ENCODE results near the gene SPACA5B.
A peak's percentile ranks its signal among the peaks of the same experiment; 100 is the strongest.
"Not testable (repeated sequence)": the region's sequence is repeated elsewhere in the genome, so short reads cannot be mapped to it uniquely, and the experiment has no call there.

The SPACA5B gene

DNA sequence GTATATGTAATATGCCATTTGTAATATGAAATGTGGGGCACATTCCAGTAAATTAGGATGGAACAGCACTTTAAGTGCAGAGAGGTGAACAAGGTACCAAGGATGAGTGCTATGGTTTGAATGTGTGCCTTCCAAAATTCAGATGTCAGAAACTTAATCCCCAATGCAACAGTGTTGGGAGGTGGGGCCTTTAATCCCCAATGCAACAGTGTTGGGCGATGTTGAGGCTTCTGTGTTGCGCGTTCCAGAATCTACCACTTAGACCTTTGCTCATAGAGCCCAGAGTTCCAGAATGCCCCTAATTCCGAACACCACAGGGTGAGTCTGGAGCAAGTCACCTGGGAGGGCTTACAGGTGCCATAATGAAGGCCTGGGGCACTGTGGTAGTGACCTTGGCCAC lies at the start of gene SPACA5B:
Gene SPACA5B, plus strand, starts transcription at position 301 of the 400 bp plus-strand sequence. Its CDS starts 62 bp downstream, at position 363.
- DNase-seq, result not testable (repeated sequence)

DNA sequence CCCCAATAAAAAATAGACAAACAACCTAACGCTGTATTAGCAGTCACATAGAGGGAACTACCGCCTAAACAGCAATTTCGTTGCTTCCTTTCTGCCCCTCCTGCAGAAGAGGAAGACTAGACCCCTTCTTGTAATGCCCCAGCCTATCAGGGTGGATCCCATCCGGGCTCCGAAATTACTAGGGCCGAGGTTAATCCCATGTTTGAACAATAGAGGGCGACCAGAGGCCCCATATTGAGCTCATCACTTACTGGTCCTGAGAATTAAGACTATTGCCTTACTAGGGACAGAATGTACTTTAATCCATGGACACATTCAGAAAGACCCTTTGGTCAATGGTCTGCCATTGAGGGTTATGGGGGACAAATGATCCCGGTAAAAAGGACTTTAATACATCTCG lies 47.2 kb upstream of the SPACA5B start:
- DNase-seq, result peak; percentile 11 to 21

DNA sequence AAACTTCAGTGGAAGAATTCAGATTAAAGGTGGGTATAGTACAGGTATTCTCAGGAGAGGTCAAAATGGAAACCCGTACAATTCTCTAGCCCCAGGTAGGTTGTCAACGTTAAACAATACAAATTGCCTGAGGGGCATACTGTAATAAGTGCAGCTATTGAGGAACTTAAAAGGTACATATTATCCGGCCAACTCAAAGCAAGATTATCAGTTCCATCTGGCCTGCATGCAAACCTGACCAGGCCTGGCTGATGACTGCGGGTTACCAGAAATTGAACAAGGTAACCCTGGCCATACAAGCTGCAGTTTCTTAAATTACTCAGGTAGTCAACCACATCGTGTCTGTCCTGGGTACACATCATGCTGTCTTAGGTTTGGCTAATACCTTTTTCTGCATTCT lies 46.7 kb upstream of the SPACA5B start:
- no peak for DNase-seq

DNA sequence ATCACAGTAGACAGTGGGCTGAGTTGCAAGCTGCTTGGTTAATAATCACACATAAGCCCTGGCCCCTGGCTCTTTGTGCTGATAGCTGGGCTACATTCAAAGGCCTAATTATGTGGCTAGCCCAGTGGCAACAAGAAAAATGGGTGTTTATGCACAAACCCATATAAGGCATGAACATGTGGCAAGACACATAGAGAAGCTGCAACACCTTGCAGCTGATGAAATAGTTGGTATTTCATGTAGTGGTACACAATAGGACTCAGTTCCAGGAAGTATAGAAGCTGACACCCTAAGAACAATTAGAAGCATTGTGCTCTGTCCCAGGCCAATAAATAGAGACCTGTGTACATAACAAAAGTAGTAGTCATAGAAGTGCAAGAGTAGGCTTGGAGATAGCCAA lies 44.3 kb upstream of the SPACA5B start:
- DNase-seq, result peak in 1 of 2 experiments; percentile 5

DNA sequence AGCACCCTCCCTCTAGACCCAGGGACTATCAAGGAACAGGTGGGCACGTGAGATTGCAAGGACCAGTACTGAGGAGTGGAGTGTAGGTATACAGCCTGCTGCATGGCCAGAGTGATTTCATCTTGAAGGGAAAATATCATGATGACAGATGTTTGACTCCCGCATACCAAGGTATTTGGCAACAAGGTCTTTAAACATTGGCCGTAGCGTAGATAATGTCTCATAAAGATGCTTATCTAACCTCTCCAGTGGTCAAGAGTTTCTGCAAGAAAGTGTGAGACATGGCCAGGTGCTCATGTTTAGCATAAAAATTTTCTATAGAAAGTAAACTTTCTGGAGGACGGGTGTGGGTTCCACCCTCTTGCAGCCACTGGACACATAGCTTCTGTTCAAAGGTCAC lies 40.3 kb upstream of the SPACA5B start:
- DNase-seq, result no peak

DNA sequence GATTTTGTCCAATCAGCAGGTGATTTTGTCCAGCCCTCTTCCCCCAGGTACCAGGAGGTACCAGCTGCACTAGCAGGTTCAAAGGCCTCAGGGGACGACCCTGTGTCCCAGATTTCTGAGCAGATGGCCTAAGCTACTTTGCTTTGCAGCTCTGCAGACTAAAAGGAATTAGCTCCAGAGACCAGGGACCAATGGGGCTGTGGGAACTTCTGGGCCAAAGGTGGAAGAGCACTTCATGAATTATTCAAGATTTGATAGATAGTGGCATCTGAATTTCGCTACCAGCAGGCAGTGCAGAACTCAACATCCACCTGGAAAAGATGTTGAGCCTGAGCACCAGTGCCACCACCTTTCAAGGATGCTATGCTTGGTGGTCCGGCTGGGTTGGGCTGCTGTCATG lies 37.9 kb upstream of the SPACA5B start:
- not testable (repeated sequence) for DNase-seq

DNA sequence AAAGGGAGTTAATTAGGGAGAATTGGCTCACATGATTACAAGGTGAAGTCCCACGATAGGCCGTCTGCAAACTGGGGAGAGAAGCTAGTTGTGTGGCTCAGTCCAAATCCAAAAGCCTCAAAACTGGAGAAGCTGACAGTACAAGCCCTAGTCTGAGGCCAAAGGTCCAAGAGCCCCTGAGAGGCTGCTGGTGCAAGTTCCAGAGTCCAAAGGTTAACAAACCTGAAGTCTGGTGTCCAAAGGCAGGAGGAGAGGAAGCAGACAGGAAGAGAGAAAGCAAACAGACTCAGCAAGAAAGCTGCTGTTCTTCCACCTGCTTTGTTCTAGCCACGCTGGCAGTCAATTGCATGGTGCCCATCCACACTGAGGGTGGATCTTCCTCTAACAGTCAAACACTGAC lies 29.0 kb upstream of the SPACA5B start:
- DNase-seq, result no peak

DNA sequence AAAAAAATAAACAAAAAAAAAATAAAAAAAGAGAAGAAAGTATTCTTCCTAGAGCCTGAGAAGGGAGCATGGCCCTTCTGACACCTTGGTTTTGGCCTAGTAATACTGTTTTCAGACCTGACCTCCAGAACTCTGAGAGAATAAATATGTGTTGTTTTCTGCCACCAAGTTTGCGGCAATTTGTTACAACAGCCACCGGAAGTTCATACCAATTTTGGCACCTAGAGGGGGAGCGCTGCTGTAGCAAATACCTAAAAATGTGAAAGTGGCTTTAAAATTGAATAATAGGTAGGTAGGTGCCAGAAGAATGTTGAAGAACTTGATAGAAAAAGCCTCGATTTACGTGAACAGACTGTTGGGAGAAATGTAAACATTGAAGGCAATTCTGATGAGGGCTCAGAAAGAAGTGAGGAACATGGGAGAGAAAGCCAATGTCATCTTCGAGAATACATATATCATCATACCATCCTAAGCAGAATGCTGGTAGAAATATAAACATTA lies 27.5 kb upstream of the SPACA5B start:
- no peak for DNase-seq

DNA sequence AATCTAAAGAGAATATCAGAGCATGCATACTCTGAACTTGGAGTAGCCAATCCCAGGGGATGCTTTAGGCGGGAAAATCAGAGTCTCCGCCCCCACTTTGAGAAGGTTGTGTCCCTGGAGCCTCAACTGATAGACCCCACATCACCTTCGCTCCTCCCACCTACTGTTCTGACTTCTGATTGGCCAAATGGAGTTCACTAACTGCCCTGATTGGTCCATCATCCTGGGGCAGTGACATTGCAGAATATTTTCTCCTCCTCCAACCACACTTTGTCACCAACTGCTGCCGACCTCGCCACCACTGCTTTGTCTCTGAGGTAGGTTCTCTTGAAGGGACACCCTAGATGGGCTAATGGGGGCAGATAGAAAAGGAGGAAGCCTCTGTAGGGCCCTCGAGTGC lies 22.7 kb upstream of the SPACA5B start:
- no peak for DNase-seq

DNA sequence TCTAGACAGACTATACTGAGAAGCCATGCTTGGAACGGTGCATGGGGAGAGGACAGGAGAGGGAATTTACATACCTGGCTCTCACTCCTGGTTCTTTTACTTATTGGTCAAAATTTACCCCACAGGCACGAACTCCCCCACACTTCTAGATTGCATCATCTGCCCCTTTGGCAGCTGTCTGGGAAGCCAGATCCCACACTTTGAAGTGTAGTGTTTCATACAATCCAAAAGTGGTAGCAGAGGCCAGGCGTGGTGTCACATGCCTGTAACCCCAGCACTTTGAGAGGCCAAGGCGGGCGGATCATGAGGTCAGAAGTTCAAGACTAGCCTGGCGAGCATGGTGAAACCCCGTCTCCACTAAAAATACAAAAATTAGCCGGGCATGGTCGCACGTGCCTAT lies 5.1 kb upstream of the SPACA5B start:
- DNase-seq, result not testable (repeated sequence)

DNA sequence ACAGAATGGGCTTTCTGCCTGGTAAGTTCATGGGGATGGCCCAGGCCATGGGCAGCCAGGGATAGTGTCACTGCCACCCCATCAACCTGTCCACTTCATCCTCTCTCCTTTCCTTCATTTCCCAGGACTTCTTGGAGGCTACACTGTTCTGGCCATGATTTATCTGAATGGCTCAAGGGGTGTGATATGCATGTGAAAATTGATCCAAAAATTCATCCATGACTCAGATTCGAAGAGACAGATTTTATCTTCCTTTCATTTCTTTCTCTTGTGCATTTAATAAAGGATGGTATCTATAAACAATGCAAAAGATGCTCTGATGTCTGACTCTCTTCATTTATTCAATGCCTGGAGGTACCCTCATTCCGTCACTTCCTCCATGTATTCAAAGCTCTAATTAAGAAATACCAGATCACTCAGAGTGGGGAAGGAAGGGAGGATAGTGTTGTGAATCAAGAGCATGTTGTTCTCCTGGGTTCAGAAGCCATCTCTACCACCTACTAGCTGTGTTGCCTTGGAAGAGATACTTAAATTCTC lies 1.9 kb downstream of the SPACA5B start:
- DNase-seq, result not testable (repeated sequence)

DNA sequence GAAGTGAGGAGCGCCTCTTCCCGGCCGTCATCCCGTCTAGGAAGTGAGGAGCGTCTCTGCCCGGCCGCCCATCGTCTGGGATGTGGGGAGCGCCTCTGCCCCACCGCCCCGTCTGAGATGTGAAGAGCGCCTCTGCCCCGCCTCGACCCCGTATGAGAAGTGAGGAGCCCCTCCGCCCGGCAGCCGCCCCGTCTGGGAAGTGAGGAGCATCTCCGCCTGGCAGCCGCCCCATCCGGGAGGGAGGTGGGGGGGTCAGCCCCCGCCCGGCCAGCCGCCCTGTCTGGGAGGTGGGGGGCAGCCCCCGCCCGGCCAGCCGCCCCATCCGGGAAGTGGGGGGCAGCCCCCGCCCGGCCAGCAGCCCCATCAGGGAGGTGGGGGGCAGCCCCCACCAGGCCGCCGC lies 8.7 kb downstream of the SPACA5B start:
- not testable (repeated sequence) for DNase-seq

DNA sequence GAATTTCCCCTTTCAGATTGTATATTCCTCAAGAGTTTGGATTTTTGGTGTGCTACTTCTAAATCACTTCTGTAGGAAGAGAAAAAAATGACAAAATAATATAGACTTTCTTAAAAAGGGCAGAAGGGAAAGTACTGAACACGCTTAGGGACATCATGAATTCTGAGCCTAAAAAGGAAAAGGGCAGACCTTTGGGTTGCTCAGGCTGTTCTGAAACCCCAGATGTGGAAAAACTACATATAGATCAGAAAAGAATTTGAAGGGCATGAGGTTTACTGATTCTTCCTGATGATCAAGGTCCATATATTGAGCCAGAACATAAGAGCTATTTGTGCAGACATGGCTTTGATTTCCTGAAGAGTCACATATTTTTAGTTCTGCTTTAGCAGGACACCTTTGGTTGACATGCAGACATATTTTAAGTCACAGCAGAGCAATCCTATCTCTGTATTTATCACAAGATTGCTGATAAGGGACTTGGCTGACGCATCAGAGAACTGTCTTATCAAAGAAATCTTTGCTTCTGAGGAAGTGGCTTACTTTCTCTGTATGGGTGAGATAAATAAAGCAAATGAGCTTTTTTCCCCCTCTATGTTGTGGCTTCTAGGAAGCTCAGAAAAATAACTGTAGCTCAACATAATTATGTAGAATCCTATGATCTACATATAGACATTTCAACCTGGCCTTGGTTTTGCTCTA lies 11.5 kb downstream of the SPACA5B start:
- not testable (repeated sequence) for DNase-seq

DNA sequence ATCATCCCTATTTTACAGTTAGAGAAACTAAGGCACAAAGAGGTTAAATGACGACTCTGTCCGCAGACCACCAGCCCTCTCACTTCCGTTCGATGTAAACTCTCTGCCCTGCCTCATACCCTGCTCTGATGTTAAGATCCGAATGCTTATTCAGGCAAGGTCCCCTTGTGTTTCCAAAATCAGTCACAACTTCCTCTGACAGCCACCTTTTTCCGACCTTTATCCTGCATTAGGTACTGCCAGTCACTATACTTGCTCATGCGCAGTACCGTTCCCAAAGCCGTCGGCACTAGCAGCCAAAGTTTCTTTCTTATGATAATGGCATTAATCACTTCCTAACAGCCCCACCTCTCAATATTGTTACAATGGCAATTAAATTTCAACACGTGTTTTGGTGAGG lies 12.3 kb downstream of the SPACA5B start:
- not testable (repeated sequence) for DNase-seq

DNA sequence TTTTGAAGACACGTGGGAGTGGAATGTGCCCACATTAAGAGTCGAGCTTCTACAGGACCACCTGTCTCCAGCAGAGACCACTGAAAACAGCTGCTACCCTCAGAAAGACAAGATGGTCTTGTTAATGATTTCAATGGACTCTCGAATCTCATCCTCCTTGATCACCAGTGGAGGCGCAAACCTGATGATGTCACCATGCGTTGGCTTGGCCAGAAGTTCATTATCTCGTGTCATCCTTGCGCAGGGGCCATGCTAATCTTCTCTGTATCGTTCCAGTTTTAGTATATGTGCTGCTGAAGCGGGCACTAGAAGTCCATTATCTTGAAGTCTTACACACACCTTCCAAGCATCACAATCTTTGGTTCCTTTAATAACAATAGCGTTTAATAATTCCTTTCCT lies 23.3 kb downstream of the SPACA5B start:
- no peak for DNase-seq

DNA sequence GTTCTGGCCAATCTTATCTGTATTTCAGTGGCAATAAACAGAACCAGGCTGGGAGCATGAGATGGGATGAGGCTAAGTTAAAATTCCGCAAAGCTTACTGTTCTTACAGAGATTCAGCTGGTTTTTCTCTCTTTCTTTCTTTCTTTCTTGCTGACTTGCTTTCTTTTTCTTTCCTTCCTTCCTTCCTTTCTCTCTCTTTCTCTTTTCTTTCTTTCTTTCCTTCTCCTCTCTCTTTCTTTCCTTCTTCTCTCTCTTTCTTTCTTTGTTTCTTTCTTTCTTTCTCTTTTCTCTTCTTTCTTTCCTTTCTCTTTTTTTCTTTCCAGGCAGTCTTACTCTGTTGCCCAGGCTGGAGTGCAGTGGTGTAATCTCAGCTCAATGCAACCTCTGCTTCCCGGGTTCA lies 24.4 kb downstream of the SPACA5B start:
- no peak for DNase-seq

DNA sequence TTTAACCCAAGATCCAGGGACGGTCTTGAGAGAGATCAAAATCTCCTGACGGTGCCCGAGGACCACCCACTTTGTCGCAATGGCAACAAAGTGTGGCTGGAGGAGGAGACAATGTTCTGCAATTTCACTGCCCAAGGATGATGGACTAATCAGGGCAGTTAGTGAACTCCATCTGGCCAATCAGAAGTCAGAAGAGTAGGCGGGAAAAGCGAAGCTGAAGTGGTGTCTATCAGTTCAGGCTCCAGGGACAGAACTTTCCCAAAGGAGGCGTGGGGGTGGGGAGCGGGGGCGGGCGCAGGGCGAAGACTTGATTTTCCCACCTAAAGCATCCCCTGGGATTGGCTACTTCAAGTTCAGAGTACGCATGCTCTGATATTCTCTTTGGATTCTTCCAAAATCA lies 25.6 kb downstream of the SPACA5B start:
- DNase-seq, result no peak

DNA sequence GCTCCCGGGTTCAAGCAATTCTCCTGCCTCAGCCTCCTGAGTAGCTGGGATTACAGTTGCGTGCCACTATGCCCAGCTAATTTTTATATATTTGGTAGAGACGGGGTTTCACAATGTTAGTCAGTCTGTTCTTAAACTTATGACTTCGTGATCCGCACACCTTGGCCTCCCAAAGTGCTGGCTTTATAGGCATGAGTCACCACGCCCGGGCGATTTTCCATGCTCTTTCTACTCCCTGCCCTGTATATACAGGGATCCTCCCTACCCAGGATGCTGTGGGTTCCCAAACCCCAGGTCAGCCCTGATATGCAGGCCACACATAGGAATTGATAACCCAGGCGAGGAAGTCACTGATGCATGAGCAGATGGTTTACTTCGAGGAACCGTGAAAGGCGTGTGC lies 34.8 kb downstream of the SPACA5B start:
- DNase-seq, result no peak

DNA sequence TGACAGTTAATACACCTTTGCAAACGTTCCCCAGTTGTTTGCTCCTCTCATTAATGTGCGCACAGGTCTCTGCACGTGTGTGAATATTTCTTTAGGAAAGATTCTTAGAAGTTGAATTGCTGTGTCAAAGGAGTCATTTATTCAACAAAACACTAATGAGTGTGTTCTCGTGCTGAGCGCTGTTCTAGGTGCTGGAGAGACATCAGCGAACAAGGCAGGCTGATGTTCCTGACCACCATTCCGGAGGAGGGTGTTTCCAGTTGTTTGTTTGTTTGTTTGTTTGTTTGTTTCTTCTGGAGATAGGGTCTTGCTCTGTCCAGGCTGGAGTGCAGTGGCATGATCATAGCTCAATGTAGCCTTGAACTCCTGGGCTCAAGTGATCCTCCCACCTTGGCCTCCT lies 35.9 kb downstream of the SPACA5B start:
- DNase-seq, result not testable (repeated sequence)

DNA sequence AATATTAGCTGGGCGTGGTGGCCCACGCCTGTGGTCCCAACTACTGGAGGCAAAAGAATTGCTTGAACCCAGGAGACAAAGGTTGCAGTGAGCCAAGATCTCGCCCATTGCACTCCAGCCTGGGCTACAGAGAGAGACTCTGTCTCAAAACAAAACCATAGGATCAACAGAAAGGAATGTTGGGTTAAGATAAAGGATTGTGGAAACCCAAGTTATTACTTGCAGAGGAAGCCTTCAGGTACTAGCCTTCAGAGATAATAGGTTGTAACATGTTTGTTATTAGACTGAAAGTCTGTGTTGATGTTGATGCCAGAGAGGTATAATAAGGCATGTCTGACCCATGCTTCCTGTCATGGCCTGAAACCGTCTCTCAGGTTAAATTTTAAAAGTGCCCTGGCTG lies 49.3 kb downstream of the SPACA5B start:
- no peak for DNase-seq

DNA sequence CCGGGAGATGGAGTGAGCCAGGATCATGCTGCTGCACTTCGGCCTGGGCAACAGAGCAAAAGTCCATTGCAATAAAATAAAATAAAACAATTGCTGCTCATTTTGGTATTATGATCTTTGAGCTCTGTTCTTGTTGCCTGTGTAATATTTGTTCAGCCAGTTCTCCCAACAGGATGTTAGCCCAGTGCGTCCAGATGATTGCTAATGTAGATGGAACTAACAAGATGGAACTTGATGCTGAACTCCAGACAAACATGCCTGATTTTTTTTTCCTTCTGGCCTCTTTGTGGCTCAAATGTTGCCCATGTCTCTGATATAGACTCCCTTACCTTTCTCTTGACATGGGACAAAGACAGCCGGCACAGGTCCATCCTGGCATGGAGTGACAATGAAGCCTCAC lies 50.4 kb downstream of the SPACA5B start:
- no peak for DNase-seq

DNA sequence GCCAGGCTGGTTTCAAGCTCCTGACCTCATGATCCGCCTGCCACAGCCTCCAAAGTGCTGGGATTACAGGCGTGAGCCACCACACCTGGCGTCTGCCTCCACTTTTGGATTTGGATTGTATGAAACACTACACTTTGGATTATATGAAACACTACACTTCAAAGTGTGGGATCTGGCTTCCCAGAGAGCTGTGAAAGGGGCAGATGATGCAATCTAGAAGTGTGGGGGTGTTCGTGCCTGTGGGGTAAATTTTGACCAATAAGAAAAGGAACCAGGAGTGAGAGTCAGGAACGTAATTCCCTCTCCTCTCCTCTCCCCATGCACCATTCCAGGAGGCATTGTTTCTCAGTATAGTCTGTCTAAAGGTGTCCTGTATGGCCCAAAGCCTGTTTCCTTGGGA lies 51.5 kb downstream of the SPACA5B start:
- DNase-seq, result not testable (repeated sequence)
